Measurements from ENCODE around the gene HOXC11.

GRCh38 chr12:53968214-53969127 is 4.5 kb upstream of the HOXC11 start:
- TF ChIP-seq CTCF (conservative IDR thresholded peaks at IDR 0.05) (no peak), EZH2 (IDR thresholded peaks at IDR 0.05; ENCODE audit: low read depth) (no peak)
